ENCODE measurements around the gene ST7.

The ST7 gene

GRCh38 chr7:117062300-117062699 is 109.0 kb downstream of the ST7 start:
- no peak for DNase-seq (ENCODE audit: low read depth in 4 of 4, low spot score in 1 of 4)

GRCh38 chr7:117064688-117065087 is 111.4 kb downstream of the ST7 start:
- no peak for DNase-seq (ENCODE audit: low read depth in 4 of 4, low spot score in 1 of 4)

GRCh38 chr7:117065571-117066150 is 112.4 kb downstream of the ST7 start:
- DNase-seq (ENCODE audit: low read depth in 4 of 4, low spot score in 1 of 4) = no peak

GRCh38 chr7:117066668-117067067 is 113.4 kb downstream of the ST7 start:
- DNase-seq (ENCODE audit: low read depth in 4 of 4, low spot score in 1 of 4) = no peak

GRCh38 chr7:117067340-117067739 is 114.0 kb downstream of the ST7 start:
- DNase-seq (ENCODE audit: low read depth in 4 of 4, low spot score in 1 of 4) = no peak

- no peak for DNase-seq (ENCODE audit: low read depth in 4 of 4, low spot score in 1 of 4)
These were observed 115.3 kb downstream of the ST7 start for GRCh38 chr7:117068511-117069145.

GRCh38 chr7:117069379-117069778 is 116.1 kb downstream of the ST7 start:
- no peak for DNase-seq (ENCODE audit: low read depth in 4 of 4, low spot score in 1 of 4)

- no peak for DNase-seq (ENCODE audit: low read depth in 4 of 4, low spot score in 1 of 4)
These were observed 118.2 kb downstream of the ST7 start for GRCh38 chr7:117071551-117071950.

GRCh38 chr7:117072620-117073118 is 119.4 kb downstream of the ST7 start:
- DNase-seq (ENCODE audit: low read depth in 4 of 4, low spot score in 1 of 4) = no peak

- DNase-seq (ENCODE audit: low read depth in 4 of 4, low spot score in 1 of 4) = no peak
These were observed 121.1 kb downstream of the ST7 start for GRCh38 chr7:117074378-117074777.

GRCh38 chr7:117075934-117076333 is 122.6 kb downstream of the ST7 start:
- no peak for DNase-seq (ENCODE audit: low read depth in 4 of 4, low spot score in 1 of 4)

GRCh38 chr7:117076426-117076943 is 123.2 kb downstream of the ST7 start:
- no peak for DNase-seq (ENCODE audit: low read depth in 4 of 4, low spot score in 1 of 4)

- DNase-seq (ENCODE audit: low read depth in 4 of 4, low spot score in 1 of 4) = no peak
These were observed 124.4 kb downstream of the ST7 start for GRCh38 chr7:117077658-117078057.

- no peak for DNase-seq (ENCODE audit: low read depth in 4 of 4, low spot score in 1 of 4)
These were observed 129.3 kb downstream of the ST7 start for GRCh38 chr7:117082647-117083046.

- no peak for DNase-seq (ENCODE audit: low read depth in 4 of 4, low spot score in 1 of 4)
These were observed 130.3 kb downstream of the ST7 start for GRCh38 chr7:117083648-117084047.

- no peak for DNase-seq (ENCODE audit: low read depth in 4 of 4, low spot score in 1 of 4)
These were observed 131.0 kb downstream of the ST7 start for GRCh38 chr7:117084286-117084685.

- no peak for DNase-seq (ENCODE audit: low read depth in 4 of 4, low spot score in 1 of 4)
These were observed 132.0 kb downstream of the ST7 start for GRCh38 chr7:117085275-117085674.

GRCh38 chr7:117085769-117086463 is 132.6 kb downstream of the ST7 start:
- no peak for DNase-seq (ENCODE audit: low read depth in 4 of 4, low spot score in 1 of 4)

GRCh38 chr7:117086788-117087187 is 133.5 kb downstream of the ST7 start:
- no peak for DNase-seq (ENCODE audit: low read depth in 4 of 4, low spot score in 1 of 4)

- DNase-seq (ENCODE audit: low read depth in 4 of 4, low spot score in 1 of 4) = no peak
These were observed 134.5 kb downstream of the ST7 start for GRCh38 chr7:117087639-117088396.

GRCh38 chr7:117088623-117089194 is 135.4 kb downstream of the ST7 start:
- DNase-seq (ENCODE audit: low read depth in 4 of 4, low spot score in 1 of 4) = no peak
